Stimulated activated CD8-positive, alpha-beta memory T cell treated with anti-CD3 and anti-CD28 coated beads, Interleukin-7, amount 100 ng/mL, for 48 hours (primary cell): Measurements from ENCODE around the gene LCAT.
"Not testable (repeated sequence)": the region's sequence is repeated elsewhere in the genome, so short reads cannot be mapped to it uniquely, and the experiment has no call there.

Experiments used
- DNase-seq, 2 donors: peaks; one replicate each; pipeline ENCODE4 v3.0.0-alpha.2; 2020; ENCODE audit warnings: low read depth in 1 of 2; ENCODE audit errors: extremely low read depth in 1 of 2

LCAT gene, protein sequence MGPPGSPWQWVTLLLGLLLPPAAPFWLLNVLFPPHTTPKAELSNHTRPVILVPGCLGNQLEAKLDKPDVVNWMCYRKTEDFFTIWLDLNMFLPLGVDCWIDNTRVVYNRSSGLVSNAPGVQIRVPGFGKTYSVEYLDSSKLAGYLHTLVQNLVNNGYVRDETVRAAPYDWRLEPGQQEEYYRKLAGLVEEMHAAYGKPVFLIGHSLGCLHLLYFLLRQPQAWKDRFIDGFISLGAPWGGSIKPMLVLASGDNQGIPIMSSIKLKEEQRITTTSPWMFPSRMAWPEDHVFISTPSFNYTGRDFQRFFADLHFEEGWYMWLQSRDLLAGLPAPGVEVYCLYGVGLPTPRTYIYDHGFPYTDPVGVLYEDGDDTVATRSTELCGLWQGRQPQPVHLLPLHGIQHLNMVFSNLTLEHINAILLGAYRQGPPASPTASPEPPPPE

GRCh38 chr16:67943619-67944504 lies at the start of gene LCAT:
Gene LCAT (minus strand): TSS chr16:67944120. CDS start chr16:67944101, 19 bp downstream.
- DNase-seq = no peak

GRCh38 chr16:67993207-67994039 lies 49.5 kb upstream of the LCAT start:
- DNase-seq = peak; percentile 68 to 72

DNA sequence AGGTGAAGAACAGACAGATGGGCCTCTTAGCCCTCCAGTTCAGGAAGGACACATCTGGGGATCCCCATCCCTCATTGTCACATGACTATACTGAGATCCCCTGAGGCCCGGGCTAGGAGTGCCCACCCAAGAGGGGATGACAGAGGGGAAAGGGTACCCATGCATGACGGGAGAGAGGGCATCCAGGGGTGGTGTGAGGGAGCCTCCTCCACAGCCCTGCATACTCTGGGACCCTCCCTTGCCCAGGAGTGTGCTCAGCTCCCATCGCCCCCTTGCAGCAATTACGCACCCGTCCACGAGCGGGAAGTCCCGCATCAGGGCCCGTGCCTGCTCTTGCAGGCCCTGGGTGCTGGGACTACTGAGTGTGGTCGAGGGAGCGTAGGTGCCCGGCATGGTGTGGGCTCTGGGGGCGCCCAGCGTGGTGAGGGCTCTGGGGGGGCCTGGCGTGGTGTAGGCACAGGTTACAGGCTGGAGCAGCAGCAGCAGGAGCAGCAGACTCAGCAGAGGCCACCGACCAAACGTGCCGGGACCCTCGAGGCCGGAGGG lies 48.8 kb upstream of the LCAT start:
- no peak for DNase-seq

DNA sequence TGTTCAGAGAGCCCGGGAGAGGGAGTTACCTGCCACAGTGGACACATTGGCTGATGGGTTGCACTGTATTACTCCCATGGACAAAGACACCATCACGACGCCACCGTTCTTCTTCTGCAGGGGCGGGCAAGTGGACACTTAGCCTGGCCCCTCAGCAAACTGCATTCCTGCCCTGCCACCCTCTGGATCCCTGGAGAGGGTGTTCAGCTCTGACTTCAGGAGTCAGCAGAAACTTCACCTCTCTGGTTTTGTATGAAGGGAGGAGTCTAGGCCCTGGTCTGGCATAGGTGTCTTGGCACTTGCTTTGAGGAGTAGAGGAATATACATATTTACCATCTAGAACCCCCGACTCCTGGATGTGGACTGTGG lies 46.1 kb upstream of the LCAT start:
- no peak for DNase-seq

DNA sequence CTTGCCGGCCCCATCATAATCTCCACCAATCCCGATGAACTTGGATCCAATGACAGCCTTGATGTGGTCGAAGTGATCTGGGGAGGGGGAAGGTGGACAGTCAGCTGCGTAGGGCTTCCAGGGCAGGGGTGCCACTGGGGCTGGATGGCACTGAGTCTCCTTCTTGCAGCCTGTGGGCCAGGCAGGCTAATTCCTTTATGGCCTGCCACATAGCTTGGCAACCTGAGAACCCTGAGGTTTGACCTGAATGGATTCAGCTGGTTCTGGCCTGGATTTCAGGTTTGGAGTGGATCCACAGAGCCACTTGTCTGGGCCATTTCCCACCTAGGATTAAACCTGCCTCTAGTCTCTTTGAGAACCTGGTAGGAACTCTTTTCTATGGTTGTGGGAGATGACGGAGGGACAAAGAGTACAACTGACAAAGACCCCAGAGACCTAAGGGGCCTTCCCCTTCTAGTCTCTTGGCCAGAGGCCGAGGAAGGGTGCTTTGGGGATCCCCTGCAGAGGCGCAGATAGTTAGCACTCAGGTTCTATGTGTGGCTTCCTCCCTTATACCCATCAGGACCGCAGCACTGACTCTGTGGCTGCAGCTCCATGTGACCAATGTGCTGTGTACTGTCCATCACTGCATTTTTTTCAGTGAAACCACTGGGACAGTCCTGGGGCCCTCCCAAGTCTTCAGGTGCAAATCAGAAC lies 45.5 kb upstream of the LCAT start:
- DNase-seq = no peak

- no peak for DNase-seq
Observed at GRCh38 chr16:67988675-67989074, 44.8 kb upstream of the LCAT start.

- no peak for DNase-seq
Observed at GRCh38 chr16:67987460-67988160, 43.7 kb upstream of the LCAT start.

DNA sequence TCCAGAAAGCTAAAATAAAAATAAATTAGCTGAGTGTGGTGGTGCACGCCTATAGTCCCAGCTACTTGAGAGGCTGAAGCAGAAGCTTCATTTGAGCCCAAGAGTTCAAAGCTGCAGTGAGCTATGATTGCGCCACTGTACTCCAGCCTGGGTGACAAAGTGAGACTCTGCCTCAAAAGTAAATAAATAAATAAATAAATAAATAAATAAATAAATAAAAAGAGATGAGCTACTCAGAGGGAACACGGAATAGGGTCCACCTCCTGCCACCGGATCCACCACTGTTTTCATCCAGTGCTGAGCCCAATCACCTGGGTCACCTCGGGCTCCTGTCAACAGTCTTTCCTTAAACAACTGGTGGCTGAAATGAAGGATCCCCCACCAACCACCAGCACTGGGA lies 43.0 kb upstream of the LCAT start:
- no peak for DNase-seq

- DNase-seq = no peak
Observed at GRCh38 chr16:67982011-67982696, 38.2 kb upstream of the LCAT start.

GRCh38 chr16:67979955-67980678 lies 36.2 kb upstream of the LCAT start, which contains the start of gene DPEP3:
Gene DPEP3 (minus strand): TSS chr16:67980499. CDS start chr16:67980380, 119 bp downstream.
- no peak for DNase-seq

GRCh38 chr16:67977469-67978227 lies 33.7 kb upstream of the LCAT start:
- no peak for DNase-seq

GRCh38 chr16:67977005-67977404 lies 33.1 kb upstream of the LCAT start:
- DNase-seq = no peak

DNA sequence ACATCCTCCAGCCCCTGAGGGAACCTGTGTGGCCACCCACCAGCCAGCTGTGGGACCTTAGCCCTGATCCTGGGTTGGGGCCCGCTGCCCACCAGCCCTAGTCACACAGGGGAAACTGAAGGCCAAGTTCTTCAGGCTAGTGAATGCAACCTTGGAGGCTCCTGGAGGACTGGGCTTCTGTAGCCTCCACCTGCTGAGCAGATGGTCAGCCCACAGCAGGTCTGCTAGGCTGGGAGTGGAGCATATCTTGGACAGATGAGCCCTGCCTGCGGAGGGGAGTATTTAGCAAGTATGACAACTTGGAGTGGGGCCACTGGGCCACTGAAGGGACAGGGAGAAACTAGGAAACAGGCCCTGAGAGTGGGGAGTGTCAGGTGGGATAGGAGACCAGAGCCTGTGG lies 32.3 kb upstream of the LCAT start:
- no peak for DNase-seq

- DNase-seq = no peak
Observed at GRCh38 chr16:67975321-67976105, 31.6 kb upstream of the LCAT start.

DNA sequence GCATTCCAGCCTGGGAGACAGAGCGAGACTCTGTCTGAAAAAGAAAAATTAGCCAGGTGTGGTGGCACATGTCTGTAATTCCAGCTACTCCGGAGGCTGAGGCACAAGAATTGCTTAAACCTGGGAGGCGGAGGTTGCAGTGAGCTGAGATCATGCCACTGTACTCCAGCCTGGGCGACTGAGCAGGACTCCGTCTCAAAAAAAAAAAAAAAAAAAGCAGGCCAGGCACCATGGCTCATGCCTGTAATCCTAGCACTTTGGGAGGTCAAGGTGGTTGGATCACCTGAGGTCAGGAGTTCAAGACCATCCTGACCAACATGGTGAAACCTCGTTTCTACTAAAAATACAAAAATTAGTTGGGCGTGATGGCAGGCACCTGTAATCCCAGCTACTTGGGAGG lies 28.4 kb upstream of the LCAT start:
- DNase-seq = not testable (repeated sequence)

- no peak for DNase-seq
Observed at GRCh38 chr16:67971111-67971510, 27.2 kb upstream of the LCAT start.
